SHP77 treated with DMSO at 0.1 percent for 48 hours (cell line): ENCODE results near the gene TOP3B.
"Not testable (repeated sequence)": the region's sequence is repeated elsewhere in the genome, so short reads cannot be mapped to it uniquely, and the experiment has no call there.

Experiments used
- DNase-seq: peaks from one replicate; lab custom pipeline; 2025; lab: John Stamatoyannopoulos, UW

TOP3B gene

GRCh38 chr22:21944871-21945270, 37.7 kb downstream of the TOP3B start:
- no peak for DNase-seq

GRCh38 chr22:21943571-21944448, 38.8 kb downstream of the TOP3B start:
- DNase-seq, result no peak

- DNase-seq, result no peak
Observed at GRCh38 chr22:21942407-21943343, 39.9 kb downstream of the TOP3B start.

GRCh38 chr22:21941921-21942320, 40.7 kb downstream of the TOP3B start:
- DNase-seq, result no peak

- DNase-seq, result no peak
Observed at GRCh38 chr22:21940521-21940920, 42.1 kb downstream of the TOP3B start.

GRCh38 chr22:21939935-21940334, 42.7 kb downstream of the TOP3B start:
- not testable (repeated sequence) for DNase-seq

GRCh38 chr22:21939461-21939913, 43.1 kb downstream of the TOP3B start:
- DNase-seq, result no peak

GRCh38 chr22:21938906-21939305, 43.7 kb downstream of the TOP3B start:
- no peak for DNase-seq

GRCh38 chr22:21938071-21938822, 44.3 kb downstream of the TOP3B start:
- DNase-seq, result peak; percentile 70

- DNase-seq, result no peak
Observed at GRCh38 chr22:21937821-21938070, 44.8 kb downstream of the TOP3B start.

GRCh38 chr22:21937041-21937820, 45.4 kb downstream of the TOP3B start:
- no peak for DNase-seq

GRCh38 chr22:21936151-21936775, 46.3 kb downstream of the TOP3B start:
- DNase-seq, result no peak

GRCh38 chr22:21933910-21934309, 48.7 kb downstream of the TOP3B start:
- no peak for DNase-seq

GRCh38 chr22:21933413-21933812, 49.2 kb downstream of the TOP3B start:
- DNase-seq, result no peak

GRCh38 chr22:21932347-21932746, 50.2 kb downstream of the TOP3B start:
- no peak for DNase-seq

GRCh38 chr22:21931056-21931455, 51.5 kb downstream of the TOP3B start:
- DNase-seq, result no peak

GRCh38 chr22:21929253-21929652, 53.3 kb downstream of the TOP3B start:
- DNase-seq, result no peak

GRCh38 chr22:21928048-21928447, 54.5 kb downstream of the TOP3B start:
- DNase-seq, result no peak

GRCh38 chr22:21927174-21927823, 55.3 kb downstream of the TOP3B start:
- DNase-seq, result no peak

GRCh38 chr22:21926728-21927127, 55.9 kb downstream of the TOP3B start:
- DNase-seq, result no peak
